CD4-positive, alpha-beta T cell treated with Interleukin-21 for 1 hour (primary cell): ENCODE results near the gene FOXN1.
"Not testable (repeated sequence)": the region's sequence is repeated elsewhere in the genome, so short reads cannot be mapped to it uniquely, and the experiment has no call there.

Experiments
- DNase-seq: peaks from one replicate; pipeline ENCODE4 v3.0.0-alpha.2; 2020

FOXN1 gene

GRCh38 chr17:28505986-28506665 lies at the start of gene FOXN1:
FOXN1 (plus strand) TSS chr17:28506348; CDS start chr17:28523970, 17,622 bp downstream.
- no peak for DNase-seq

GRCh38 chr17:28457890-28458289 lies 48.3 kb upstream of the FOXN1 start:
- DNase-seq, result no peak

- DNase-seq, result not testable (repeated sequence)
Measured at GRCh38 chr17:28458881-28459280, 47.3 kb upstream of the FOXN1 start.

GRCh38 chr17:28460901-28461300 lies 45.2 kb upstream of the FOXN1 start:
- DNase-seq, result no peak

GRCh38 chr17:28466001-28466400 lies 40.1 kb upstream of the FOXN1 start:
- no peak for DNase-seq

GRCh38 chr17:28466521-28467048 lies 39.6 kb upstream of the FOXN1 start:
- DNase-seq, result no peak

GRCh38 chr17:28467456-28468025 lies 38.6 kb upstream of the FOXN1 start:
- DNase-seq, result no peak

- DNase-seq, result not testable (repeated sequence)
Measured at GRCh38 chr17:28468033-28468735, 38.0 kb upstream of the FOXN1 start.

GRCh38 chr17:28468781-28469180 lies 37.4 kb upstream of the FOXN1 start:
- no peak for DNase-seq

GRCh38 chr17:28469376-28469775 lies 36.8 kb upstream of the FOXN1 start:
- DNase-seq, result no peak

GRCh38 chr17:28470266-28470913 lies 35.8 kb upstream of the FOXN1 start:
- DNase-seq, result no peak

- DNase-seq, result no peak
Measured at GRCh38 chr17:28470914-28471366, 35.2 kb upstream of the FOXN1 start.

- DNase-seq, result no peak
Measured at GRCh38 chr17:28471531-28472342, 34.4 kb upstream of the FOXN1 start.

- no peak for DNase-seq
Measured at GRCh38 chr17:28472871-28473497, 33.2 kb upstream of the FOXN1 start.

GRCh38 chr17:28473542-28473941 lies 32.6 kb upstream of the FOXN1 start, which contains the start of gene SLC13A2:
SLC13A2 (plus strand) TSS chr17:28473644; CDS start chr17:28473713, 69 bp downstream.
- DNase-seq, result no peak

- no peak for DNase-seq
Measured at GRCh38 chr17:28474111-28474531, 32.0 kb upstream of the FOXN1 start.

GRCh38 chr17:28475151-28475900 lies 30.8 kb upstream of the FOXN1 start:
- DNase-seq, result no peak

- DNase-seq, result no peak
Measured at GRCh38 chr17:28476076-28476865, 29.9 kb upstream of the FOXN1 start.

- DNase-seq, result no peak
Measured at GRCh38 chr17:28477928-28478327, 28.2 kb upstream of the FOXN1 start.
